ENCODE measurements around the gene CEBPB.
A peak's percentile ranks its signal among the peaks of the same experiment; 100 is the strongest.
"Not testable (repeated sequence)": the region's sequence is repeated elsewhere in the genome, so short reads cannot be mapped to it uniquely, and the experiment has no call there.

The CEBPB gene

GRCh38 chr20:50190251-50191064, at the start of gene CEBPB:
TSS of gene CEBPB (plus strand) at chr20:50190830. CDS start at chr20:50191034, 204 bp downstream.
- ATAC-seq, result peak; percentile 50 to 52

GRCh38 chr20:50141018-50141675, 49.5 kb upstream of the CEBPB start:
- no peak for ATAC-seq

GRCh38 chr20:50141811-50142561, 48.6 kb upstream of the CEBPB start:
- no peak for ATAC-seq

GRCh38 chr20:50142812-50143211, 47.8 kb upstream of the CEBPB start:
- ATAC-seq, result no peak

GRCh38 chr20:50144362-50144761, 46.3 kb upstream of the CEBPB start:
- ATAC-seq, result no peak

GRCh38 chr20:50145566-50145965, 45.1 kb upstream of the CEBPB start:
- no peak for ATAC-seq

- no peak for ATAC-seq
Measured at GRCh38 chr20:50146214-50146613, 44.4 kb upstream of the CEBPB start.

- ATAC-seq, result peak; percentile 99
Measured at GRCh38 chr20:50146732-50147662, 43.6 kb upstream of the CEBPB start.

- ATAC-seq, result no peak
Measured at GRCh38 chr20:50149481-50150254, 41.0 kb upstream of the CEBPB start.

GRCh38 chr20:50151034-50151743, 39.4 kb upstream of the CEBPB start:
- no peak for ATAC-seq

GRCh38 chr20:50152394-50153152, 38.1 kb upstream of the CEBPB start:
- no peak for ATAC-seq

GRCh38 chr20:50153153-50153499, 37.5 kb upstream of the CEBPB start:
- ATAC-seq, result no peak

GRCh38 chr20:50153500-50154377, 36.9 kb upstream of the CEBPB start, which contains the start of gene PEDS1:
TSS of gene PEDS1 (minus strand) at chr20:50153723. CDS start at chr20:50153637, 86 bp downstream.
- ATAC-seq, result peak; percentile 98 to 99

GRCh38 chr20:50161494-50161893, 29.1 kb upstream of the CEBPB start:
- not testable (repeated sequence) for ATAC-seq

- no peak for ATAC-seq
Measured at GRCh38 chr20:50163570-50164317, 26.9 kb upstream of the CEBPB start.

GRCh38 chr20:50165684-50166554, 24.7 kb upstream of the CEBPB start:
- peak; percentile 98 to 99 for ATAC-seq

- no peak for ATAC-seq
Measured at GRCh38 chr20:50169329-50169823, 21.3 kb upstream of the CEBPB start.

All from activated CD4-positive, CD25-positive, alpha-beta regulatory T cell treated with anti-CD3 and anti-CD28 coated beads, Interleukin-2, amount 50 U/mL, for 24 hours (primary cell).